ENCODE results near the gene CCDC30.

DNA sequence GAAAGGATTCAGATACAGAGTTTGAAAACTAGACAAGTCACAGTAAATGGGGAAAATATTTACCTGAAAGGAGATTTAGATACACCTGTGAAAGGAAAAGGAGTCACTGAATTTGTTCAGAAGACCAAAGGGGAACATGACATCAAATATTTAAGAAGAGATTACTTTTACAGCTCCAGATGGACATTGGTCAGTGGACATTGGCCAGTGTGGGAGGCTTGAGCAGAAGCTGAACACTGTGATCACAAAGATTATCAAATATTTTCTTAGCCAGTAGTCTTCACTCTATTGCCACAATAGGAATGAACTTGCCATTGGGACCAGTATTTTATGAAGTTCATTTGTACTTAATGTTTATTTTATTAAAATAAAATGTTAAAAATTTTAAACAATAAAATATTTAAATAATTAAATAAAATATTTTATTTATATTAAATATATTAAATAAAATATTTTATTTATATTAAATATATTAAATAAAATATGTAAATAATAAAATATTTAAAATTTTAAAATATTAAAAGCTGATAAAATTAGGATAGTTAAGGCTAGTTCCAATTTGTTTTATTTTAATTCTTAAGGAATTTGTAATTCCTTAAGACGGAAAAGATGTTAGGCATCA, 94.3 kb downstream of the CCDC30 start:
- TF ChIP-seq EZH2 (IDR thresholded peaks at IDR 0.05; ENCODE audit: insufficient read depth, poor library complexity, severe bottlenecking): no peak
- TF ChIP-seq EZH2phosphoT487 (IDR thresholded peaks at IDR 0.05; ENCODE audit: insufficient read depth, low read depth): no peak
